Endothelial cell (in vitro differentiated cells): ENCODE measurements around the gene CRACDL. TPM values are rescaled to one million over a fixed set of nuclear protein-coding genes. Genes with fewer than 3 reads are reported as not detected.

Experiments used
- DNase-seq: peaks from one replicate; pipeline ENCODE4 v3.0.0; 2021; ENCODE audit warnings: low spot score
- H3K27ac Mint-ChIP-seq: one replicate; pipeline ENCODE4 v1.8.0; 2021; ENCODE audit warnings: mixed read lengths, inconsistent platforms; ENCODE audit not compliant: unreplicated experiment
- H3K27me3 Mint-ChIP-seq: one replicate; pipeline ENCODE4 v1.8.0; 2021; ENCODE audit warnings: mild to moderate bottlenecking, moderate library complexity, mixed read lengths, inconsistent platforms; ENCODE audit not compliant: unreplicated experiment
- H3K36me3 Mint-ChIP-seq: one replicate; pipeline ENCODE4 v1.8.0; 2021; ENCODE audit warnings: mild to moderate bottlenecking, low read depth, mixed read lengths, inconsistent platforms; ENCODE audit not compliant: unreplicated experiment
- H3K4me1 Mint-ChIP-seq: one replicate; pipeline ENCODE4 v1.8.0; 2021; ENCODE audit warnings: mild to moderate bottlenecking, mixed read lengths, inconsistent platforms; ENCODE audit not compliant: unreplicated experiment
- H3K4me3 Mint-ChIP-seq: one replicate; pipeline ENCODE4 v1.8.0; 2021; ENCODE audit warnings: mild to moderate bottlenecking, mixed read lengths, inconsistent platforms; ENCODE audit not compliant: unreplicated experiment
- H3K9me3 Mint-ChIP-seq: one replicate; pipeline ENCODE4 v1.8.0; 2021; ENCODE audit warnings: mixed read lengths, inconsistent platforms; ENCODE audit not compliant: unreplicated experiment
- total RNA-seq: library from RNA; stranded (reverse); fragmentation: NEBNext Ultra II Directional; extraction: Animal tissue kit (Norgen Biotek cat#: 25700); gene quantifications from one replicate; pipeline ENCODE4 v1.2.1, GENCODE V29; 2021; ENCODE audit not compliant: unreplicated experiment
- TF ChIP-seq, protein P1 (sequence below): fragments of 200-600 bp; sonication (generic); IDR thresholded peaks from one replicate; pipeline ENCODE4 v1.5.0; 2021; ENCODE audit warnings: antibody characterized with exemption; ENCODE audit not compliant: unreplicated experiment

The CRACDL gene
- total RNA-seq, 1 donor from 2014 or later: 3.3 TPM

DNA sequence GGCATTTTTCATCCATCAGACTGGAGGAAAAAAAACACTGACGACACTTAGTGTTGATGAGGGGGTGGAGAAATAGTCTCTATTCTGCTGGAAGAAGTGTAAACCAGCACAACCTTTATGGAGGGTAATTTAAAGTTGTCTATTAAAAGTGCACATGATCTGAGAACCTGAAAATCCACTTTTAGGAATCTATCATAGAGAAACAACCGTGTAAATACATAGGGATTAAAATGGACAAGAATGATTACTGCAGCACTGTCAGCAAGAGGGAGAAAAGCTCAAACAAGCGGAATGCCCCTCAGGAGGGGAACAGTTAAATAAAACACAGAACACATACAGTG lies 125.5 kb downstream of the CRACDL start:
- no peaks in the 10 kb centered on the region for H3K9me3 Mint-ChIP-seq
- H3K4me1 Mint-ChIP-seq: no peaks in the 10 kb centered on the region
- TF ChIP-seq, protein P1, sequence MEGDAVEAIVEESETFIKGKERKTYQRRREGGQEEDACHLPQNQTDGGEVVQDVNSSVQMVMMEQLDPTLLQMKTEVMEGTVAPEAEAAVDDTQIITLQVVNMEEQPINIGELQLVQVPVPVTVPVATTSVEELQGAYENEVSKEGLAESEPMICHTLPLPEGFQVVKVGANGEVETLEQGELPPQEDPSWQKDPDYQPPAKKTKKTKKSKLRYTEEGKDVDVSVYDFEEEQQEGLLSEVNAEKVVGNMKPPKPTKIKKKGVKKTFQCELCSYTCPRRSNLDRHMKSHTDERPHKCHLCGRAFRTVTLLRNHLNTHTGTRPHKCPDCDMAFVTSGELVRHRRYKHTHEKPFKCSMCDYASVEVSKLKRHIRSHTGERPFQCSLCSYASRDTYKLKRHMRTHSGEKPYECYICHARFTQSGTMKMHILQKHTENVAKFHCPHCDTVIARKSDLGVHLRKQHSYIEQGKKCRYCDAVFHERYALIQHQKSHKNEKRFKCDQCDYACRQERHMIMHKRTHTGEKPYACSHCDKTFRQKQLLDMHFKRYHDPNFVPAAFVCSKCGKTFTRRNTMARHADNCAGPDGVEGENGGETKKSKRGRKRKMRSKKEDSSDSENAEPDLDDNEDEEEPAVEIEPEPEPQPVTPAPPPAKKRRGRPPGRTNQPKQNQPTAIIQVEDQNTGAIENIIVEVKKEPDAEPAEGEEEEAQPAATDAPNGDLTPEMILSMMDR: no peak
- no peak overlapping the region for H3K4me3 Mint-ChIP-seq
- H3K27ac Mint-ChIP-seq: no peak overlapping the region
- no peaks in the 10 kb centered on the region for H3K36me3 Mint-ChIP-seq
- no peaks in the 10 kb centered on the region for H3K27me3 Mint-ChIP-seq
- no peak for DNase-seq

DNA sequence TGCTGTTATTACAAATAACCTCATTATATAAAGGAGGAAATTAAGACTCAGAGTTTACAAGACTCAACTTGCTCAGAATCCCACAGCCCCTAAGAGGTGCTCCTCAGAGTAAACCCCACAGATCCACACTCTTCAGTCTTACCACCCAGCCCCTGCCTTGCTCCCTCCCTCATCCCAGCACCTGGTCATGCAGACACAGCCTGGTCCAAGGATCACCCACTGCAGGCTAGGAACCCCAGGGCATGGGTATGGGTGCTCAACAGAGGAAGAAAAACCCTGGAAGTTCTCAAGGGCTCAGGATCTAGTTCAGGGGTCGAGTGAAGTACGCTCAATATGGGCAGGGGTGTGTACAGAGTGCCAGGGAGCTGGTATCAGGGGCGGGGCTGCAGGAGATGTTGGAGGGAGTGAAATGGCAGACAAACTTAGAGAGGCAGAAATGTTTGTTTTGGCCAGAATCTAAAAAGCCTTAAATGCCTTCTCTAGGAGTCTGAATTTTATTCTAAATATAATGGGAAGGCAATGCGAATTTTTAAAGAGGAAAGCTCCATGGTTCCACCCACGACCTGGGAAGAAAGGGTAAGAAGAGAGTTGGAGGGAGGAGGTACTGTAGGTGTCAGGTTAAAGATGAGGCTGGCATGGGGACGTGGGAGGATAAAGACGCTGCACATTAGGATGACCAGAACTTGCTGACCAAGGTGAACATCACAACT lies 126.0 kb downstream of the CRACDL start:
- Mint-ChIP-seq H3K9me3 (no peaks in the 10 kb centered on the region), H3K4me3 (no peak overlapping the region), H3K27me3 (no peaks in the 10 kb centered on the region), H3K36me3 (no peaks in the 10 kb centered on the region), H3K27ac (no peak overlapping the region), H3K4me1 (peaks cover 3% of the 10 kb centered on the region)
- DNase-seq: no peak
- TF ChIP-seq, protein P1: no peak

DNA sequence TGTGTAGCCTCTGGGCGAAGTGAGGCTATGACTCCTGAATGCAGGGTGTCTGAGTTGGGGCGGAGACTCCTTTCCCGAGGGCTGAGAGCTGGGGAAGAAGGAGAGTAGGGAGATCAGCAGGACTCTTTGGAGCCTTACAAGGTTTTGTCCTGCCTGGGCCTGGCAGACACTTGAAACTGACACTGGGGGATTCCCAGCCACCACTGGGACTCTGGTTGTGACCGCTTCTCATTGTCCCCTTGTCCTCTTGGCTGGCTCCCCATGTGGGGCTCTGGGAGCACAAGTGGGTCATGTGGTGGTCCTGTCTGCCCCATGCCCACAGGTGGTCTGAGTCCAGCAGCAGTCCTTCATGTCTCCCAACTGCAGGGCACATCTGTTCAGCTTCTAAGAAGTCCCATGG lies 126.9 kb downstream of the CRACDL start:
- TF ChIP-seq, protein P1: no peak
- Mint-ChIP-seq H3K4me1 (peaks cover 3% of the 10 kb centered on the region), H3K36me3 (no peaks in the 10 kb centered on the region), H3K4me3 (no peak overlapping the region), H3K27ac (no peak overlapping the region), H3K27me3 (no peaks in the 10 kb centered on the region), H3K9me3 (no peaks in the 10 kb centered on the region)
- DNase-seq: no peak

DNA sequence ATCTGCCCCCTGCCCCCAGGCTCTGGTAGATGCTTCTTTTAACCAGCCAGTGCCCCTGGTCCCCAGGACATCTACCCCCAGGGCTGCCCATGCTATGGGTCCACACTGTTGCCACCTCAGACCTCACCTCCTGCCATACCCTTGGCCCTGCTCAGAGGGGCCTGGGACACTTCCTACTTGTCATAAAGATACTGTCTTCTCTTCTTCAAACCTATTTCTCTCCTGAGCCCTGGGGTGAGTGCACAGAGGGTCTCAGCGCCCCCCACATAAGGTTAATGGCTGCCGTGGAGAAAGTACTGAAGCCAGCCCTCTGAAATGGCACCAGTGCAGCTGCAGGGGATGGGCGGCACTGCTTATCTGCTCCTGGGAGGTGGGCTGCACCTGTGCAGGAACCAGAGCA lies 127.5 kb downstream of the CRACDL start:
- H3K4me3 Mint-ChIP-seq: no peak overlapping the region
- TF ChIP-seq, protein P1: no peak
- H3K27ac Mint-ChIP-seq: no peak overlapping the region
- H3K9me3 Mint-ChIP-seq: no peaks in the 10 kb centered on the region
- H3K36me3 Mint-ChIP-seq: no peaks in the 10 kb centered on the region
- H3K27me3 Mint-ChIP-seq: no peaks in the 10 kb centered on the region
- DNase-seq: no peak
- peaks cover 3% of the 10 kb centered on the region for H3K4me1 Mint-ChIP-seq

DNA sequence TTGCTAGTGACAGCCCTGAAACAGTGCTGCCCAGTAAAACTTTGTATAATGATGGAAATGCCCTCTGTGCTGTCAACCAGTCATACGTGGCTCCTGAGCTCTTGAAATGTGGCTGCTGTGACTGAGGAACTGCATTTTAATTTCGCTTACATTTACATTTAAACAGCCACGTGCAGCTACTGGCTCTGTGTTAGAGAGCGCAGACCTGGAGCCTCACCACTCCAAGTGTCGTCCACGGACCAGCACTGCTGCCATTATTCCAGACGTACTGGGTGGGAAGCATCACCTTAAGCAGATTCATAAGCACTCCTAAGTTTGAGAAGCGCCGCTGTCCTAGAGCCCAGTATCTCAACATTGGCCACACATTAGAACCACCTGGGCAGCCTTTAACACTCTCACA lies 128.1 kb downstream of the CRACDL start:
- no peak for DNase-seq
- no peaks in the 10 kb centered on the region for H3K27me3 Mint-ChIP-seq
- H3K4me1 Mint-ChIP-seq: peaks cover 3% of the 10 kb centered on the region

More for the DNA sequence above, 128.1 kb downstream of the CRACDL start:
- Mint-ChIP-seq H3K4me3 (no peak overlapping the region), H3K36me3 (no peaks in the 10 kb centered on the region), H3K9me3 (no peaks in the 10 kb centered on the region), H3K27ac (no peak overlapping the region)
- TF ChIP-seq, protein P1: no peak
